Measurements from ENCODE around the gene UNC45B. TPM values are rescaled to one million over a fixed set of nuclear protein-coding genes. Genes with fewer than 3 reads are reported as not detected.

Gene UNC45B
- total RNA-seq, 4 donors from 2014 or later: 0.06 TPM; not detected in 3

GRCh38 chr17:35152421-35153140 lies 5.0 kb downstream of the UNC45B start:
- ATAC-seq (ENCODE audit: low FRiP score): no peak

DNA sequence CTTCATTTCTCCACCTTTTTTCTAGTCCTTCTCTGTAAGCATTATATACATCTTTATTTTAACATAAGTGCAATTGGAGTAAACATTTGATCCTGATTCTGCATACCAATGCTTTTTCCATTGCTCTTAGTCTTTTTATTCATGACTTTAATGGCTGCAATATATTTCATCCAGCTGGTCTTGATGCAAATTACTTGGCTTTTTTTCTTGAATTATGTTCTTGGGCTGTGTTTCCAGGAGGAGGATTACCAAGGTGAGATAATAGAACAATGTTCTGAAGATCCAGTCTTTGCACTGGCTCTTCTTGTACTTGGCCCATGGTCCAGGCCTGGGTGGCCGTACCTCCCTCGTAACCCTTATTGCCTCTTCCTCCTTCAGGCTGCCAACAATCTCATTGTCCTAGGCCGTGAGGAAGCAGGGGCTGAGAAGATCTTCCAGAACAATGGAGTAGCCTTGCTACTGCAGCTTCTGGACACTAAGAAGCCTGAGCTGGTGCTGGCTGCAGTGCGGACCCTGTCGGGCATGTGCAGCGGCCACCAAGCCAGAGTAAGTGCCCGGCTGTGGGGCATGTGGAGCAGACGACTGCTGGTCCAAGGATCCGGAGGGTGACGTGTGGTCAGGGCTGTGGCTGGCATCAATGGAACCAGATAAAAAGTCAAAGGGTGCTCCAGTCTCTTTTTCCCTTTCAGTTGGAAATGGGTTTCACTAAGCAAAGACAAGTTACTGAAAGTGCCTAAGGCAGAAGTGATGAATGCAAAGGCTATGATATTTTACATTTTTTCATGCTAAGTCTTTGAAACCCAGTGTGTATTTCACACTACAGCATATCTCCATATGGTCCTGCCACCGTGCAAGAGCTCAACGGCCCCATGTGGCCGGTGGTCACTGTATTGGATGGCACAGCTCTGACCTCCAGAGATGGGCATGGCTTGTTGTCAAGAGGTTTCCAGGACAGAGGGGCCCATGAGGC lies 6.9 kb downstream of the UNC45B start:
- no peak for DNase-seq (ENCODE audit: low spot score)
- TF ChIP-seq, protein P1, sequence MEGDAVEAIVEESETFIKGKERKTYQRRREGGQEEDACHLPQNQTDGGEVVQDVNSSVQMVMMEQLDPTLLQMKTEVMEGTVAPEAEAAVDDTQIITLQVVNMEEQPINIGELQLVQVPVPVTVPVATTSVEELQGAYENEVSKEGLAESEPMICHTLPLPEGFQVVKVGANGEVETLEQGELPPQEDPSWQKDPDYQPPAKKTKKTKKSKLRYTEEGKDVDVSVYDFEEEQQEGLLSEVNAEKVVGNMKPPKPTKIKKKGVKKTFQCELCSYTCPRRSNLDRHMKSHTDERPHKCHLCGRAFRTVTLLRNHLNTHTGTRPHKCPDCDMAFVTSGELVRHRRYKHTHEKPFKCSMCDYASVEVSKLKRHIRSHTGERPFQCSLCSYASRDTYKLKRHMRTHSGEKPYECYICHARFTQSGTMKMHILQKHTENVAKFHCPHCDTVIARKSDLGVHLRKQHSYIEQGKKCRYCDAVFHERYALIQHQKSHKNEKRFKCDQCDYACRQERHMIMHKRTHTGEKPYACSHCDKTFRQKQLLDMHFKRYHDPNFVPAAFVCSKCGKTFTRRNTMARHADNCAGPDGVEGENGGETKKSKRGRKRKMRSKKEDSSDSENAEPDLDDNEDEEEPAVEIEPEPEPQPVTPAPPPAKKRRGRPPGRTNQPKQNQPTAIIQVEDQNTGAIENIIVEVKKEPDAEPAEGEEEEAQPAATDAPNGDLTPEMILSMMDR (IDR thresholded peaks at IDR 0.05): no peak
- ATAC-seq (ENCODE audit: low FRiP score): no peak

More at GRCh38 chr17:35152421-35153140, 5.0 kb downstream of the UNC45B start:
- TF ChIP-seq, protein P1 (IDR thresholded peaks at IDR 0.05): no peak
- DNase-seq (ENCODE audit: low spot score): no peak

GRCh38 chr17:35155246-35155645 lies 7.6 kb downstream of the UNC45B start:
- no peak for DNase-seq (ENCODE audit: low spot score)
- no peak for ATAC-seq (ENCODE audit: low FRiP score)
- TF ChIP-seq, protein P1 (IDR thresholded peaks at IDR 0.05): no peak

GRCh38 chr17:35159940-35160339 lies 12.3 kb downstream of the UNC45B start:
- DNase-seq (ENCODE audit: low spot score) (no peak), ATAC-seq (ENCODE audit: low FRiP score) (no peak)
- TF ChIP-seq, protein P1 (IDR thresholded peaks at IDR 0.05): no peak

DNA sequence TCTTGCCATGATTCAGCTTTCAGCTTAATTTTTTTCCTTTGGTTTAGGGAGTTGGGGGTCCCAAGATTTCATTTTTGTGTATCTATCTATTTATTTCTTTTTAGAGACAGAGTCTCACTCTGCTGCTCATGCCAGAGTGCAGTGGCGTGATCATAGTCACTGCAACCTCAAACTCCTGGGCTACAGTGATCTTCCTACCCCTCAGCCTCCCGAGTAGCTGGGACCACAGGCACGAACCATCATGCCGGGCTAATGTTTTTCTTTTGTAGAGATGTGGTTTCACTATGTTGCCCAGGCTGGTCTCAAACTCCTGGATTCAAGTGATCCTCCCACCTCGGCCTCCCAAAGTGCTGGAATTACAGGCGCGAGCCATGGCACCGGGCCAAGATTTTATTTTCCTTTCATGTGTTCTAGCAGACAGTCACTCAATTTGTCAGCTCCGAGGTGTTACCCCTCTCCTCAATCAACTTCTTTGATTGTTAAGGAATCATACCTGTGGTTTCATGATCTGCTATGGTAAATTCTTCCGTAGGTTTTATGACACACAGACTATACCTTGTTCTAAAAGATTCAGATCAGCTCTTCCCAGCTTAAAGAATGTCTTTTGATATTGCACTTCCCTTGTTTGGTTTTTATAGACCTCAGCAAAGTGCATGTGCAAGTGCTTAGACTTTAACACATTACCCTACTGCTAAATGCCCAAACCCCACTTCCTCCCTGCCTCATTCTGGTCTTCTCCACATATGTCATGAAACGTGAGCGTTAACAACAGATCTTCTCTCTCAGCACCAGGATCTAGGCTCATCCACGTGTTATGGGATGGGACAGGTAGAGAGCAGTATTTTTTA lies 13.0 kb downstream of the UNC45B start:
- TF ChIP-seq, protein P1 (IDR thresholded peaks at IDR 0.05): no peak
- ATAC-seq (ENCODE audit: low FRiP score) (no peak), DNase-seq (ENCODE audit: low spot score) (no peak)

DNA sequence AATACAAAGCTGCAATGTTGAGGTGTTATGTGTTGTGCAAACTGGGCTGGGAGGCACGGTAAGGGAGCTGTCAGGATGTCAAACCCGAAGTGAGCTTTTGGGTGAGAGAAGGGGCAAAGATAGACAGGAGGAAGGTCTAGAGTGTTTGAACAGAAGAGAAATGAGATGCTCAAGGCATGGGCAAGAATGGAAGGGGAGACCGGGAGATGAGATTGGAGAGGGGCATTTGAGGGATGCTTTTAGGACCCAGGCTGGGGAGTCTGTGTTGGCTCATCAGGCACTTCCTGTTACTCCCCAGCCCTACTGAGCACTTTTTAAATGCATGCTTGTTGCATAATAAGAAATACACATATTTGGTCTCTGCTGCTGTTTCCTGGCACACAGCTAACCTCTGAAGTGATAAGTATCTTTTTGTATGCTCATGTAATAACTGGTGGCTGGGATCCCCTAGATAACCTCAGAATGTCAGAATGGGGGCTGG lies 13.7 kb downstream of the UNC45B start:
- no peak for ATAC-seq (ENCODE audit: low FRiP score)
- TF ChIP-seq, protein P1 (IDR thresholded peaks at IDR 0.05): no peak
- no peak for DNase-seq (ENCODE audit: low spot score)
